Omental fat pad (tissue), 4 donors: Measurements from ENCODE around the gene CD300LD. TPM values are rescaled to one million over a fixed set of nuclear protein-coding genes. Genes with fewer than 3 reads are reported as not detected.

Experiments used
- ATAC-seq: fragments of 150-250 bp; one replicate; pipeline ENCODE4 v1.9.1; 2016; ENCODE audit warnings: mild to moderate bottlenecking, moderate library complexity; ENCODE audit not compliant: low FRiP score
- DNase-seq: peaks from one replicate; pipeline ENCODE4 v3.0.0-alpha.2; 2019; ENCODE audit warnings: low spot score
- total RNA-seq, 4 donors: library from RNA; depleted of rRNA; stranded (reverse); fragments of >200 nt; gene quantifications; one replicate each; pipeline ENCODE4 v1.1.0, GENCODE V29; 2016
- TF ChIP-seq, protein P1 (sequence below), 3 donors: fragments of 450-650 bp; IDR thresholded peaks; one replicate each; pipeline ENCODE4 v1.5.1; 2016 to 2017; ENCODE audit warnings: antibody characterized with exemption in 3 of 3, mild to moderate bottlenecking in 3 of 3, moderate library complexity in 2 of 3

Gene CD300LD
- total RNA-seq, 4 donors from 2014 or later: 0.79 TPM; not detected in 3

DNA sequence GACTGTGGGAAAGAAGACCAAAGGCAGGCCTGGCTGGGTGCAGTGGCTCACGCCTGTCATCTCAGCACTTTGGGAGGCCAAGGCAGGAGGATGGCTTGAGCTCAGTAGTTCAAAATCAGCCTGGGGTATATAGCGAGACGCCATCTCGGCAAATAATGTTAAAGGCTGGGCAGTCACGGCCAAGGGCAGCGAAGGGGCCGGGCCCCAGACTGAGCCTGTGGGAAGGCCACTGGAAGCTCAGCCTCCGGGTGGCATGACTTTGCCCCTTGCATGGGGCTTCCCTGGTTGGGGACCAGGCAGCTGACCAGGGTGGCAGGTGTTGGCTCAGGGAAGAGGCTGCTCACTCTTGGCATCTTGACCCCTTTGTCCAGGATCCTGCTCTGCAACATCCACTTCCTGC, 14.0 kb upstream of the CD300LD start:
- no peak for ATAC-seq
- TF ChIP-seq, protein P1, sequence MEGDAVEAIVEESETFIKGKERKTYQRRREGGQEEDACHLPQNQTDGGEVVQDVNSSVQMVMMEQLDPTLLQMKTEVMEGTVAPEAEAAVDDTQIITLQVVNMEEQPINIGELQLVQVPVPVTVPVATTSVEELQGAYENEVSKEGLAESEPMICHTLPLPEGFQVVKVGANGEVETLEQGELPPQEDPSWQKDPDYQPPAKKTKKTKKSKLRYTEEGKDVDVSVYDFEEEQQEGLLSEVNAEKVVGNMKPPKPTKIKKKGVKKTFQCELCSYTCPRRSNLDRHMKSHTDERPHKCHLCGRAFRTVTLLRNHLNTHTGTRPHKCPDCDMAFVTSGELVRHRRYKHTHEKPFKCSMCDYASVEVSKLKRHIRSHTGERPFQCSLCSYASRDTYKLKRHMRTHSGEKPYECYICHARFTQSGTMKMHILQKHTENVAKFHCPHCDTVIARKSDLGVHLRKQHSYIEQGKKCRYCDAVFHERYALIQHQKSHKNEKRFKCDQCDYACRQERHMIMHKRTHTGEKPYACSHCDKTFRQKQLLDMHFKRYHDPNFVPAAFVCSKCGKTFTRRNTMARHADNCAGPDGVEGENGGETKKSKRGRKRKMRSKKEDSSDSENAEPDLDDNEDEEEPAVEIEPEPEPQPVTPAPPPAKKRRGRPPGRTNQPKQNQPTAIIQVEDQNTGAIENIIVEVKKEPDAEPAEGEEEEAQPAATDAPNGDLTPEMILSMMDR (IDR thresholded peaks at IDR 0.05): no peak
- no peak for DNase-seq

DNA sequence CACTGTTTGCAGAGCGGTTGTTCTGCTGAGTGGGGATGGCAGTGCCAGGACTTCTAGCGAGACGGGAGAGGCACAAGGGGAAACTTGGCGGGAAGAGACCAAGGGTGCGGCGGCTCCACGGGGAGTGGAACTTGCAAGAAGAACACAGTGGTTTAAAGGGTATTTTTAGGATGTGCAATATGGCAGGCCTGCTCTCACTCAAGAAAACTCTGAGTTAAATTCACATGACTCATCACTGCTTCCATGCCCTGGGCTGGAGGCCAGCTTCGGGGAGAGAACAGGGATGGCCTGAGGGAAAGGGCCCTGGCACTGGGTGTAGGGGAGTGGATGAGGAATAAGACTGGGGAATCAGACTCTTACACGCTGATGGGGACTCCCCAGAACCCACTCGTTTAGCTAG, 13.3 kb upstream of the CD300LD start:
- ATAC-seq (peak; percentile 91), DNase-seq (peak; percentile 48)

DNA sequence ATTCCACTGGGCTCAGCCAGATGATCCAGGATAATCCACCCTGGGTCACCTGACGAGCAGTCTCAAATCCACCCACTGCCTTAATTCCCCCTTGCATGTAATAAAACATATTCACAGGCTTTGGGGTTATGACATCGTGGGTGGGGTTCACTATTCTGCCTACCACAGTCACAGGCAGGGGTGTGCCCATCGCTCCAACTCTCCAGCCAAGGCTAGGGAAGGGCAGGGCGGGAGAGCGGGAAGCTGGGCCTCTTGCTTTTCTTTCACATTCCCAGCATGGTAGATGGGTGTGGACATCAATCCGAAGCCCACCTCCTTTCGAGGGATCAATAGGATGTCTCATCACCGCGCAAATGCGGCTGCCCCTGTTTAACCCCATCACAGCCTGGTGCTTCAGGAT, 12.7 kb upstream of the CD300LD start:
- no peak for ATAC-seq
- no peak for DNase-seq
- TF ChIP-seq, protein P1 (IDR thresholded peaks at IDR 0.05): no peak

More for the DNA sequence above, 13.3 kb upstream of the CD300LD start:
- TF ChIP-seq, protein P1 (IDR thresholded peaks at IDR 0.05): no peak

DNA sequence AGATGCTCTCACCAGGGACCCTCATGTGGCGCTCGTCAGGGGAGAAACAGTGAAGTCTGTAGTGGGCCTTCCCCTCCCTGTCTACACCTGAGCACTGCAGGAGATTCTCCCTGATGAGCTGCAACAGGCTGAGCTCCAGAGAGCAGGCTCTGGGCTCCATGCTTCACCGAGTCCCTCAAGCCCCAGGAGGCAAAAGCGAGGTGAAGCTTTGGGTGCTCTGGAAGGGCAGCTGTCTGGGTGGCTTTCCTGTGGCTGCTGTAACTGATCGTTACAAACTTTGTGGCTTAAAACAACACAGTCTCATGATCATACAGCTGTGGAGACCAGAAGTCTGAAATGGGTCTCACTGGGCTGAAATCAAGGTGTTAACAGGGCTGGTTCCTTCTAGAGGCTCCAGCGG, 12.1 kb upstream of the CD300LD start:
- no peak for ATAC-seq
- DNase-seq: no peak
- TF ChIP-seq, protein P1 (IDR thresholded peaks at IDR 0.05): no peak

DNA sequence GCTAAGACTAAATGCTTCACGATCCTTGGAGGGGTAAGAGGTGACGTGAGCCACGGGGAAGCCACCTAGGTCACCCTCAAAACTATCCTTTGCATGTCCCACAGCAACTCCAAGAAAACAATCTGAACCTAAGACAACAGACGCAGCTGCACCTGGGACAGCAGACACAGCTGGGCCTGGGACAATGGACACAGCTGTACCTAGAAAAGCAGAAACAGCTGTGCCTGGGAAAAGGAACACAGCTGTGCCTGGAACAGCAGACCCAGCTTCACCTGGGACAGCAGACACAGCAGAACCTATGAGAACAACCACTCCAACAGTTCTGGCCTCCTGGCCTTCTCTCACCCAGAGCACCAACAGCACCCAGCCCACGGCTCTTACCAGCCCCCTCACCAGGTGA, 11.7 kb upstream of the CD300LD start:
- TF ChIP-seq, protein P1 (IDR thresholded peaks at IDR 0.05): no peak
- no peak for DNase-seq
- no peak for ATAC-seq

DNA sequence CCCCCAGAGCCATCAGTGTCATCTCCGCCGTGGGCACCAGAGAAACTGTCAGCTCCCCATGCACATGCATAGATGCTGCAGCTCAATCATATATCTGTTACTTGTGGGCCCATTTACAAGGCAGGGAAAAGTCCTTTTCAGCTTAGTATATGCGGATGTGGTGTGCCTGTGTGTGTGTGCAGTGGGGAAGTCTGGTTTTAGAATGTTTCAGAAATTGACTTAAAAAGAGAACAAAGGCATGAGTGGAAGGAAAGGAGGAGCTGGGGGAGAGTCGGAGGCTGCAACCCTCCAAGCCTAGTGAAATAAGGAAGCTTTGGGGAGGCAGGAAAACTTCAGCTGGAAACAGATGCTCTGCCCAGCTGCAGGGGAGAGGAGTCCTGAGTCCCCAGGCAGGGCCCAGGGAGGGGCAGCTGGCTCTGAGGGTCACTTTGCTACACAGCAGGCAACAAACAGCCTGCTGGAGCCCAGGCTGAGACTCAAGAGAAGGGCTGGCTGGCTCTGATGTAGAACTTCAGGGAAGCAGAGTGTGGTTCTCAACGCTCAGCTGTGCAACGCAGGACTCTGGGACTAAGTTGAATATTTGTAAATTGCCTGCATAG, 11.1 kb upstream of the CD300LD start:
- DNase-seq (no peak), ATAC-seq (no peak)
- TF ChIP-seq, protein P1 (IDR thresholded peaks at IDR 0.05): no peak

DNA sequence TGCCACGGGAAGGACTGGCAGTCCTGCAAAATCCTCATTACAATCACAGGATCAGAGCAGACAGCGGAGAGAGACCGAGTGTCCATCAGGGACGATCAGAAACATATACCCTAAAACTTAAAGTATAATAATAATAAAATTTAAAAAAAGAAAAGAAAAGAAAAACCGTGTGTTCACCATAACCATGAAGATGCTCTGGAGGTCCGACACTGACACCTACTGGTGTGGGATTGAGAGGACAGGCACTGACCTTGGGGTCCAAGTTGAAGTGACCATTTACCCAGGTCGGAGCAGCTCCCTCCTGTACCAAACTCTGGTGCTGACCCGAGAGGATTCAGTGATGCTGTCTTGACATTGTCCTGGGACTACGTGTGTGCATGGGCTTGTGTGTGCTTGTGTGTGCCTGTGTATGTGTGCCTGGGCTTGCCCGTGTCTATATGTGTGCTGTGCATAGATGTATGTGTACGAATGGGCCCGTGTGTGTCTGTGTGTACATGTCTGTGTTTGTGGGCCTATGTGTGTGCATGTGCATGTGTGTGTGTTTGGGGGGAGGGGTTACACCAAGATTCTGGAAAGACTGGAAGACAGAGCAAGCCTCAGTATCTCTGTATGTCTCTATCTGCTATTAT, 10.0 kb upstream of the CD300LD start:
- DNase-seq (no peak), ATAC-seq (no peak)

More for the DNA sequence above, 10.0 kb upstream of the CD300LD start:
- TF ChIP-seq, protein P1 (IDR thresholded peaks at IDR 0.05): no peak
